GM21619 (cell line): ENCODE measurements around the gene PAK6.

Source experiments
- ATAC-seq: cut with Tn5 transposase; IDR thresholded peaks from one replicate; pipeline ENCODE4 v1.9.1; 2021; ENCODE audit not compliant: unreplicated experiment

Gene PAK6

GRCh38 chr15:40255033-40255432, 16.2 kb downstream of the PAK6 start:
- no peak for ATAC-seq

- no peak for ATAC-seq
Measured at GRCh38 chr15:40256638-40257235, 17.9 kb downstream of the PAK6 start.

GRCh38 chr15:40257656-40258450, 19.0 kb downstream of the PAK6 start:
- no peak for ATAC-seq

DNA sequence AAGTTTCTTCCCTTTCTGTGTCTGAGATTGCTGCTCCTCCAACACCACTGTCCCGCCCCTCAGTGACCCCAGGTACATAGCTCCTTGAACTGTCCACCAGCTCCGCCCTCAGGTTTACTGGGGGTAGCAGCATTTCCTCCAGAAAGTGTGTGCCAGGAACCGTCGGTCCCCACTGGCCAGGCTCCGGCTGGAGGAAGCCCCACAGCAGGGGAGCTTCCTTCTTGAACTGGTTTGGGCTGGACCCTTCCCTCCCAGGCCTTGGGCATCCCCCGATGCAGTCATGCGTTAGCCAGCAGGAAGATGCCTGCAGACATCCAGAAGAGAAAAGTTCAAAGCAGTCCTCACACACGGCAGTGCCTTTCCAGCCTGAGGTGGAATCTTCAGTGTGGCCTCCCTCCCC, 19.7 kb downstream of the PAK6 start:
- no peak for ATAC-seq

DNA sequence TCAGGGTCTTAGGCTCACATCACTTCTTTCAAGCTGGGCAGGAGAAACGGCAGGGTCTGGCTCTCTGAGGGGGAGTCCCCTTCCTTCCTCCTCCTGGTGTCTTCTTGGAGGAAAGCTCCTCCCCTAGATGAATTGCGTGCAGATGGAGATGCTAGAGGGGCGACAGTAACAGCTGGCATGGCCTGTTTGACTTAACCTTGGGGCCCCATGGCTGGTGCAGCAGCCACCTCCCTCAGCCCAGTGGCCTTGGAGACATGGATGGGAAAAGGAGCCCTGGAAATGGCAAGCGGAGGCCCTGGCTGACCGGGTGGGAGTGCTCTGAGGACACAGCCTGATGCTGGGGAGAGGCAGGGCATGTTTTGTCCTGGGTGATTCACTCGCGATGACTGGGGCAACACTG, 20.2 kb downstream of the PAK6 start:
- ATAC-seq, result no peak

GRCh38 chr15:40263024-40263754, 24.3 kb downstream of the PAK6 start:
- no peak for ATAC-seq

- ATAC-seq, result no peak
Measured at GRCh38 chr15:40264321-40265153, 25.7 kb downstream of the PAK6 start.

- no peak for ATAC-seq
Measured at GRCh38 chr15:40265355-40265754, 26.5 kb downstream of the PAK6 start.

GRCh38 chr15:40265875-40266274, 27.0 kb downstream of the PAK6 start:
- ATAC-seq, result no peak

- no peak for ATAC-seq
Measured at GRCh38 chr15:40266828-40267304, 28.0 kb downstream of the PAK6 start.

- ATAC-seq, result no peak
Measured at GRCh38 chr15:40267670-40268069, 28.8 kb downstream of the PAK6 start.

DNA sequence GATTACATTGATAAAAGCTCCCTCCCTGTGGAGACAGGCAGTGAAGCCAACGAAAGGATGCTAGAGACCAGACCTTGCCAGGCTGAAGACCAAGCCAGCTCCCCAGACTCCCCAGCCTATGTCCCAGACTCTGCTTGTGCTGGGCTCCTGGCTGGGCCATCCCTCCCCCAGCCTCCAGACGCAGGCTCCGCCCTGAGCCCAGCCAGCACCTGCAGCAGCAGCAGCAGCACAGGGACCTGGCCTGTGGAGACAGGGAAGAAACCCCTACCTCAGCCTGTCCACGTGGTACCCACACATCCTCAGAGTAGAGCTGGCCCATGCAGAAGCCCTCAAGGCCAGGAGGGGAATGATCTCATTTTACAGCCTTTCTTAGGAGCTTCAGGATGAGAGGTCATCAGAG, 30.7 kb downstream of the PAK6 start:
- ATAC-seq, result no peak

GRCh38 chr15:40270246-40270995, 31.6 kb downstream of the PAK6 start:
- ATAC-seq, result no peak

DNA sequence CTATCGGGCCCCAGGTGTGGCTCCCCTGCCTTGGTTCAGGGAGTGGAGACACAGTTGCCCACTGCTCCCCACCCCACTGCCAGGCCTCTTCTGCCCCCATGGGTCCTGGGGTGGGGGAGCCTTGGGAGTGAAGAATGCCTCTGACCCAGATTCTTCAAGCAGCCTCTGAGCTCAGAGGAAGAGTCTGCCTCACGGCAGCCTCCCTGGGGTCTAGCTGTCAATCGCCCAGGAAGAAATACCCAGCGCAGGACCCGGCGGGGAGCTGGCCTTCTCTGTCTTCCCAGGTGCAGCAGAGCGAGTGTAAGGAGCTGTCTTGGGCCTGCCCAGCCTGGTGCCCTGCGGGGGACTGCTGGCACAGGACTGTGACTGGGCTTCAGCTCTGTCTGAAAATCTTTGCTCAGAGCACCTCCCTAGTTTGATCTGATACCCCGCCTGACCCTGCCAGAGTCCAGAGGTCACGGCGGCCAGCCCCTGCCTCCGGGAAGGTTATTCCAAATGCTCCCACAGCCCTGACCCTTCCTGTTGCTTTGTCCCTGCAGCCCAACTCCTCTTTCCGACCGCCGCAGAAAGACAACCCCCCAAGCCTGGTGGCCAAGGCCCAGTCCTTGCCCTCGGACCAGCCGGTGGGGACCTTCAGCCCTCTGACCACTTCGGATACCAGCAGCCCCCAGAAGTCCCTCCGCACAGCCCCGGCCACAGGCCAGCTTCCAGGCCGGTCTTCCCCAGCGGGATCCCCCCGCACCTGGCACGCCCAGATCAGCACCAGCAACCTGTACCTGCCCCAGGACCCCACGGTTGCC, 33.0 kb downstream of the PAK6 start:
- no peak for ATAC-seq

DNA sequence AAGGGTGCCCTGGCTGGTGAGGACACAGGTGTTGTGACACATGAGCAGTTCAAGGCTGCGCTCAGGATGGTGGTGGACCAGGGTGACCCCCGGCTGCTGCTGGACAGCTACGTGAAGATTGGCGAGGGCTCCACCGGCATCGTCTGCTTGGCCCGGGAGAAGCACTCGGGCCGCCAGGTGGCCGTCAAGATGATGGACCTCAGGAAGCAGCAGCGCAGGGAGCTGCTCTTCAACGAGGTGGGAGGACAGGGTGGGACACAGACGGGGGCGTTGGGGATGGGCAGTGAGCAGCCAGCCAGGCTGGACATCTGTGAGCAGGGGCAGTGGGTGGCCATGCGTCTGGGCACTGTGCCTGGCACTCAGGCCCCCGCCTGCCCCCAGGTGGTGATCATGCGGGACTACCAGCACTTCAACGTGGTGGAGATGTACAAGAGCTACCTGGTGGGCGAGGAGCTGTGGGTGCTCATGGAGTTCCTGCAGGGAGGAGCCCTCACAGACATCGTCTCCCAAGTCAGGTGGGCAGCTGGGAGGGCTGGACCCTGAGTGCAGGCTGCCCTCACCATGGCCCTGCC, 33.7 kb downstream of the PAK6 start:
- no peak for ATAC-seq

- ATAC-seq, result no peak
Measured at GRCh38 chr15:40273428-40273827, 34.6 kb downstream of the PAK6 start.

- no peak for ATAC-seq
Measured at GRCh38 chr15:40274350-40275274, 35.7 kb downstream of the PAK6 start.

DNA sequence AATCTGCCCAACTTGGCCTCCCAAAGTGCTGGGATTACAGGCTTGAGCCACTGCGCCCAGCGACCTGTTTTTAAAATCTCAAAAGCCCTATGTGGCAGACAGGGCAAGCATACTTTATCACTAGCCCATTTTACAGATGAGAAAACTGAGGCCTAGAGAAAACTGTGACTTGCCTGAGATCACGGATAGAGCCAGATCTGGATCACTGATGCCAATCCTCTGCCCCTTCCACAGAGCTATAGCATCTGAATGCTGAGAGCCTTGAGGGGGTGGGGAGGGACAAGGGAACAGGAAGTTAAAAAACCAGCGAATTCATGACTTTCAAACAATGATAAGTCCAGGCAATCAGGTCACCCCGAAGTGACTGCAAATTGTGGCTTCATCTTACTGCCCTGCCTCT, 36.7 kb downstream of the PAK6 start:
- no peak for ATAC-seq
